Aorta (tissue), 5 donors: ENCODE measurements around the gene SPRR5. TPM values are rescaled to one million over a fixed set of nuclear protein-coding genes. Genes with fewer than 3 reads are reported as not detected.

Experiments
- ATAC-seq: fragments of 200-7000 bp; cut with Tn5 transposase; one replicate; pipeline ENCODE4 v1.9.1; 2022; ENCODE audit warnings: moderate library complexity; ENCODE audit not compliant: low FRiP score
- DNase-seq, 2 donors: peaks; one replicate each; pipeline ENCODE4 v3.0.0-alpha.2; 2020
- H3K27ac ChIP-seq, 2 donors: one replicate each; pipeline ENCODE4 v1.5.1; 2013; ENCODE audit warnings: low read length in 2 of 2, mild to moderate bottlenecking in 2 of 2, moderate library complexity in 2 of 2, control low read depth in 1 of 2, inconsistent platforms in 1 of 2, low read depth in 1 of 2
- H3K27me3 ChIP-seq, 2 donors: one replicate each; pipeline ENCODE4 v1.6.1; 2013; ENCODE audit warnings: control low read depth in 1 of 2, low read length in 1 of 2, mild to moderate bottlenecking in 1 of 2, moderate library complexity in 1 of 2; ENCODE audit not compliant: insufficient read depth in 2 of 2, control insufficient read depth in 1 of 2
- H3K36me3 ChIP-seq, 2 donors: one replicate each; pipeline ENCODE4 v1.6.1; 2013; ENCODE audit warnings: control low read depth in 1 of 2, low read length in 1 of 2, mild to moderate bottlenecking in 1 of 2; ENCODE audit not compliant: insufficient read depth in 2 of 2, control insufficient read depth in 1 of 2
- H3K4me1 ChIP-seq, 2 donors: one replicate each; pipeline ENCODE4 v1.6.1; 2013; ENCODE audit warnings: low read length in 2 of 2, control low read depth in 1 of 2, mild to moderate bottlenecking in 1 of 2, moderate library complexity in 1 of 2; ENCODE audit not compliant: insufficient read depth in 2 of 2, control insufficient read depth in 1 of 2
- H3K4me3 ChIP-seq, 2 donors: one replicate each; pipeline ENCODE4 v1.5.1; 2013; ENCODE audit warnings: low read length in 2 of 2, control low read depth in 1 of 2, mild to moderate bottlenecking in 1 of 2
- H3K9me3 ChIP-seq: one replicate; pipeline ENCODE4 v1.6.1; 2013; ENCODE audit warnings: mild to moderate bottlenecking, low read length; ENCODE audit not compliant: control insufficient read depth
- WGBS, 2 donors: extraction: QIAGEN DNeasy Blood & Tissue Kit; methylation state at CpG; one replicate each; pipeline ENCODE4 v1.1.7; 2013; 5-methylcytosine and 5-hydroxymethylcytosine counted together
- intact Hi-C, 2 donors: fragments of 100-400 bp; cut with DNase I; formaldehyde crosslinking; loops; one replicate each; pipeline versions ENCODE4 v1.14.2 to v1.15.0; 2022
- polyA plus RNA-seq, 2 donors: library from polyadenylated mRNA; stranded (reverse); fragments of 200-250 nt; gene quantifications; one replicate each; pipeline ENCODE4 v1.2.3, GENCODE V29; 2013
- total RNA-seq, 2 donors: library from RNA; stranded (reverse); fragmentation: NEBNext Ultra II Directional; extraction: Animal tissue kit (Norgen Biotek cat#: 25700); gene quantifications; one replicate each; pipeline ENCODE4 v1.2.1, GENCODE V29; 2021
- donor health status: healthy with polysubstance abuse.
- donor health status: Bipolar disorder and iron deficiency.
- donor health status: DM: no; HTN: no; CAD: no.
- donor health status: DM: no; HTN: no; CAD: no.
- donor health status: DM: yes; HTN: yes; CAD: no.

Gene SPRR5
- total and polyA plus RNA-seq, 4 donors, result not detected

DNA sequence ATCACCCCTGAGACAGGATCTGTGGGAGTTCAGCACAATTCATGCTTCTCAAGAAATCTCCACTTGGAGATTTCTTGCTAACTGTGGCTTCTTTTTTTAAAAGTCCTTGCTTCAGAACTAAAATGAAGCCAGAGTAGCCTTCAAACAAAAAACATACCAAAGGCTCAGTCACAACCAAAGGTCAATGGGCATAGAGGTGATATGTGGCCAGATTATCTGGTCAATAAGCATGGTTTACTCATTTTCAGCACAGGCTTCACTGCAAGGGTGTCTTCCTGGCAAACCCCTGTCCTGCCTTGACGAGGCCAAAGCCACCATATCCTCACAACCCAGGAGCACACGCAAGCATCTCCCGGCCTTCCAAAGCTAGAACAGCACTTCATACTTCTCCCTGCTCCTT, 12.3 kb downstream of the SPRR5 start:
- Histone ChIP-seq H3K27ac (no peak overlapping the region), H3K4me3 (no peak overlapping the region), H3K4me1 (no peaks in the 10 kb centered on the region), H3K36me3 (no peaks in the 10 kb centered on the region), H3K27me3 (no peaks in the 10 kb centered on the region), H3K9me3 (peaks cover 2% of the 10 kb centered on the region)
- 76 to 84% methylated on average over 3 of the region's 3 CpGs for WGBS, 2 donors
- intact Hi-C loops, result no loop called here
- DNase-seq (no peak), ATAC-seq (no peak)

- intact Hi-C loops, result no loop called here
- Histone ChIP-seq H3K4me1 (no peaks in the 10 kb centered on the region), H3K27ac (no peak overlapping the region), H3K27me3 (no peaks in the 10 kb centered on the region), H3K36me3 (no peaks in the 10 kb centered on the region), H3K9me3 (peaks cover 2% of the 10 kb centered on the region), H3K4me3 (no peak overlapping the region)
- no peak for DNase-seq
- no peak for ATAC-seq
- 89 to 91% methylated on average over 10 of the region's 10 CpGs for WGBS, 2 donors
Observed at GRCh38 chr1:152959801-152960451, 12.9 kb downstream of the SPRR5 start.

GRCh38 chr1:152960452-152961044, 13.5 kb downstream of the SPRR5 start:
- Histone ChIP-seq H3K36me3 (no peaks in the 10 kb centered on the region), H3K9me3 (peaks cover 2% of the 10 kb centered on the region), H3K27ac (no peak overlapping the region), H3K27me3 (no peaks in the 10 kb centered on the region), H3K4me1 (no peaks in the 10 kb centered on the region), H3K4me3 (no peak overlapping the region)
- intact Hi-C loops, result no loop called here
- ATAC-seq (no peak), DNase-seq (no peak)
- 65% methylated on average over 10 of the region's 10 CpGs for WGBS, 2 donors

- H3K4me3 ChIP-seq, result no peak overlapping the region
- H3K36me3 ChIP-seq, result no peaks in the 10 kb centered on the region
- H3K9me3 ChIP-seq, result peaks cover 2% of the 10 kb centered on the region
- intact Hi-C loops, result no loop called here
- H3K27ac ChIP-seq, result no peak overlapping the region
- no peak for ATAC-seq
- no peak for DNase-seq
- 64 to 67% methylated on average over 7 of the region's 7 CpGs for WGBS, 2 donors
- no peaks in the 10 kb centered on the region for H3K27me3 ChIP-seq
- no peaks in the 10 kb centered on the region for H3K4me1 ChIP-seq
Observed at GRCh38 chr1:152961226-152961891, 14.4 kb downstream of the SPRR5 start.

DNA sequence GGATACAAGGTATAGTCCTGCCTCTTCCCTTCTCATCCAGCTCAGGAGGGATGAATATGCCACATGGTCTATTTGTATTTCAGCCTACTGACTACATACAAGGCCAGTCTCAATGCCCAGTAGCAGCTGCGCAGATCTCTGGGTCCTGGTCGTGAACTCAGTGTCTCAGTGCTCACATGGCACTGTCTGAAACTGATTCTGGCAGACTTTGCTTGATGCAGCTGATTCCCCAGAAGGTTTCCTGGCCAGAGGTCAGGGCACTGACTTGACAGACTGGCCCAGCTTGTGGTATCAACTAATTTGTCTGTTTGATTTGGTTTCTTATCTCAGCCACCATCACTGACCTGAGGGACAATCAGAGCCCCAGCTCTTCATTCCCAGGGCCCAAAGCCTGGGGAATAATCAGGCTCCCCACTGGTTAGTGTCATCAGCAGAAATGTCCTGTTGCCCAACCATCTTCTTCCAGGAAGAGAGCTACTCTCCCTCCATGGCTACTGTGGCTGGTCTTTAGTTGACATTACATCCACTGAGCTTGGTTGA, 15.9 kb downstream of the SPRR5 start:
- 74 to 75% methylated on average over 2 of the region's 2 CpGs for WGBS, 2 donors

GRCh38 chr1:152964536-152964935, 17.5 kb downstream of the SPRR5 start:
- Histone ChIP-seq H3K36me3 (no peaks in the 10 kb centered on the region), H3K27me3 (no peaks in the 10 kb centered on the region), H3K27ac (no peak overlapping the region), H3K4me1 (no peaks in the 10 kb centered on the region), H3K4me3 (no peak overlapping the region), H3K9me3 (no peaks in the 10 kb centered on the region)
- intact Hi-C loops, result no loop called here
- DNase-seq (no peak), ATAC-seq (no peak)
- 73 to 79% methylated on average over 1 of the region's 1 CpG for WGBS, 2 donors

More for the DNA sequence above, 15.9 kb downstream of the SPRR5 start:
- no peaks in the 10 kb centered on the region for H3K9me3 ChIP-seq
- no peaks in the 10 kb centered on the region for H3K4me1 ChIP-seq
- intact Hi-C loops, result no loop called here
- no peak overlapping the region for H3K27ac ChIP-seq
- no peak overlapping the region for H3K4me3 ChIP-seq
- no peak for DNase-seq
- no peak for ATAC-seq
- H3K27me3 ChIP-seq, result no peaks in the 10 kb centered on the region
- H3K36me3 ChIP-seq, result no peaks in the 10 kb centered on the region

GRCh38 chr1:152965853-152966252, 18.8 kb downstream of the SPRR5 start:
- no peaks in the 10 kb centered on the region for H3K4me1 ChIP-seq
- H3K36me3 ChIP-seq, result no peaks in the 10 kb centered on the region
- no peak overlapping the region for H3K27ac ChIP-seq
- ATAC-seq (no peak), DNase-seq (no peak)
- 70% methylated on average over 4 of the region's 4 CpGs for WGBS, 2 donors
- H3K4me3 ChIP-seq, result no peak overlapping the region
- H3K9me3 ChIP-seq, result no peaks in the 10 kb centered on the region
- intact Hi-C loops, result no loop called here
- no peaks in the 10 kb centered on the region for H3K27me3 ChIP-seq

DNA sequence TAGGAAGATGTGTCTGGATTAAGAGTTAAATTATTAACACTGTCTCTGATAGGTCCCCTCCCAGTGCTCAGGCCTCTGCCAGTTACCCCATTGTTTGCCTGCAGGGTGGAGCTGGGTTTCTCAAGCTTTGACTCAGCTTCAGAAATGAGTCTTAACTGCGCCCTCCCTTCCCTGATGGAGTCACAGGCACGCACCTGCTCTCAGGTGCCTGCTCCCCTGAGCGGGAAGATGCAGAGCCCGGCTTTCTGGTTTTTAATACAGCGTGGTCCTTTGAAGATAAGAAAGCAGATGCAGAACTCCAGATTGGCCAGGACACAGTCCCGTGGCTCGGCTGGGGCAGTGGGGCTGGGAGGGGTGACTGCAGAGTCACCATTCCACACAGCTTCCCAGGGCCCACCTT, 20.2 kb downstream of the SPRR5 start:
- 66 to 71% methylated on average over 7 of the region's 7 CpGs for WGBS, 2 donors
- Histone ChIP-seq H3K4me3 (no peak overlapping the region), H3K27ac (no peak overlapping the region), H3K36me3 (no peaks in the 10 kb centered on the region), H3K9me3 (no peaks in the 10 kb centered on the region), H3K4me1 (no peaks in the 10 kb centered on the region), H3K27me3 (no peaks in the 10 kb centered on the region)
- intact Hi-C loops, result no loop called here
- ATAC-seq (no peak), DNase-seq (no peak)

DNA sequence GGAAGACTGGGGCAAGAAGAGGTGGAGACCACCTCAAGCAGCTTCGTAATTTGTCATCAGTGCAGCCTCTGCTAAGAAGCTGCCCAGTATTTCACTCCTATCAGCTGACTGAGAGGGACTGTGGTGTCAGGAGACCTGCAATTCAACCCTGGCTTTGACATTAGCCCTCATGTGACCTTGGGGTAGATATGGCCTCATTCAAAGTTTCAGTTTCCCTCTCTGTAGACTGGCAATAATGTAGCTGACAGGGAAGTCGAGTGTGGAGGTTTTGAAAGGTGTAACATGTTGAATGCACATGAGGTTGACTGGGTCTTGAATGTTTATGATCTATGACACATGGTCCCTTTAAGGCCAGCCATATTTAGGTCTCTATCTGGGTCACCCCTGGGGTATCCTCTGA, 21.2 kb downstream of the SPRR5 start:
- intact Hi-C loops, result no loop called here
- DNase-seq (no peak), ATAC-seq (no peak)
- WGBS, 2 donors, result 61 to 65% methylated on average over 2 of the region's 2 CpGs
- Histone ChIP-seq H3K4me3 (no peak overlapping the region), H3K27ac (no peak overlapping the region), H3K9me3 (no peaks in the 10 kb centered on the region), H3K36me3 (no peaks in the 10 kb centered on the region), H3K27me3 (no peaks in the 10 kb centered on the region), H3K4me1 (no peaks in the 10 kb centered on the region)
